ENCODE data around the gene ATP1A1.

The ATP1A1 gene

GRCh38 chr1:116392717-116393404 is 19.8 kb downstream of the ATP1A1 start:
- DNase-seq: no peak

- no peak for DNase-seq
Measured at GRCh38 chr1:116393792-116394191, 20.7 kb downstream of the ATP1A1 start.

GRCh38 chr1:116394270-116394669 is 21.2 kb downstream of the ATP1A1 start:
- DNase-seq: no peak

GRCh38 chr1:116396769-116397168 is 23.7 kb downstream of the ATP1A1 start:
- DNase-seq: no peak

- no peak for DNase-seq
Measured at GRCh38 chr1:116397728-116398127, 24.7 kb downstream of the ATP1A1 start.

- no peak for DNase-seq
Measured at GRCh38 chr1:116400780-116401179, 27.7 kb downstream of the ATP1A1 start.

- DNase-seq: no peak
Measured at GRCh38 chr1:116401646-116402176, 28.7 kb downstream of the ATP1A1 start.

- no peak for DNase-seq
Measured at GRCh38 chr1:116402333-116402732, 29.3 kb downstream of the ATP1A1 start.

GRCh38 chr1:116403496-116404136 is 30.6 kb downstream of the ATP1A1 start:
- DNase-seq: no peak

- no peak for DNase-seq
Measured at GRCh38 chr1:116404699-116405098, 31.7 kb downstream of the ATP1A1 start.

- DNase-seq: no peak
Measured at GRCh38 chr1:116405241-116406135, 32.4 kb downstream of the ATP1A1 start.

- no peak for DNase-seq
Measured at GRCh38 chr1:116407033-116407432, 34.0 kb downstream of the ATP1A1 start.

GRCh38 chr1:116408193-116408592 is 35.1 kb downstream of the ATP1A1 start:
- no peak for DNase-seq

- DNase-seq: no peak
Measured at GRCh38 chr1:116408803-116409720, 36.0 kb downstream of the ATP1A1 start.

- no peak for DNase-seq
Measured at GRCh38 chr1:116409751-116410191, 36.7 kb downstream of the ATP1A1 start.

GRCh38 chr1:116411784-116412479 is 38.9 kb downstream of the ATP1A1 start:
- peak; percentile 2 for DNase-seq

GRCh38 chr1:116412480-116412798 is 39.4 kb downstream of the ATP1A1 start:
- no peak for DNase-seq

- DNase-seq: no peak
Measured at GRCh38 chr1:116412898-116413297, 39.9 kb downstream of the ATP1A1 start.

GRCh38 chr1:116413414-116413813 is 40.4 kb downstream of the ATP1A1 start:
- DNase-seq: no peak

GRCh38 chr1:116414364-116414763 is 41.3 kb downstream of the ATP1A1 start:
- no peak for DNase-seq

GRCh38 chr1:116415200-116415698 is 42.2 kb downstream of the ATP1A1 start:
- DNase-seq: no peak

All from kidney glomerular epithelial cell (primary cell).